ENCODE data around the gene MYO18B. TPM values are rescaled to one million over a fixed set of nuclear protein-coding genes. Genes with fewer than 3 reads are reported as not detected.

The MYO18B gene
- total RNA-seq, 1 experiment from 2014 or later: 0.05 TPM

DNA sequence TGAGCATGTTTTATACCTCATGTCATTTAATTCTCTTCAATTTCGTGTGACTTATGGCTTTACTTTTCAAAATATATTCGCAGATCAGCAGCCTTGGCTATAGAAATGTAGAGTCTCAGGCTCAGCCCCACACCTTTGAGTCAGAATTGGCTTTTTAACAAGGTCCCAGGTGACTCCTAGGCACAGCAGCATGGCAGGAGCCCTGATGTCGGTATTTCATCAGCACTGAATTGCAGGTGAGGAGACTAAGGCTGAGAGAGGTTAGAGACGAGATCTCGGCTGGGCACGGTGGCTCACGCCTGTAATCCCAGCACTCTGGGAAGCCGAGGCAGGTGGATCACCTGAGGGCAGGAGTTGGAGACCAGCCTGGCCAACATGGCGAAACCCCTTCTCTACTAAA is 230.4 kb downstream of the MYO18B start:
- Histone ChIP-seq H3K4me3 (replicated peaks in 1 of 2; ENCODE audit: low read depth in 1 of 2, low read length in 2 of 2) (no peak overlapping the region), H3K4me2 (ENCODE audit: low read length) (no peak overlapping the region), H3K36me3 (ENCODE audit: control insufficient read depth in 1 of 2, insufficient read depth in 2 of 2, low read length in 2 of 2) (no peaks in the 10 kb centered on the region), H3K9me2 (ENCODE audit: insufficient read depth) (no peaks in the 10 kb centered on the region), H3K9me3 (ENCODE audit: control insufficient read depth in 1 of 2, insufficient read depth in 1 of 2, low read depth in 1 of 2, low read length in 2 of 2) (no peaks in the 10 kb centered on the region), H2AFZ (ENCODE audit: low read depth, low read length, poor library complexity, severe bottlenecking) (no peak overlapping the region), H3K27me3 (ENCODE audit: insufficient read depth, low read length) (peaks cover 37% of the 10 kb centered on the region), H3K4me1 (ENCODE audit: control insufficient read depth in 1 of 2, insufficient read depth in 2 of 2, low read length in 2 of 2) (no peaks in the 10 kb centered on the region), H3K9ac (ENCODE audit: low read length) (no peak overlapping the region), H3K79me2 (ENCODE audit: insufficient read depth, low read length) (no peaks in the 10 kb centered on the region), H3K27ac (ENCODE audit: low read depth, low read length) (no peak overlapping the region), H4K20me1 (ENCODE audit: insufficient read depth) (no peaks in the 10 kb centered on the region)
- ATAC-seq (no peak), DNase-seq (ENCODE audit: low read depth, low spot score) (no peak)
- POLR2A ChIA-PET: no interaction called here
- RAD21 ChIA-PET (ENCODE audit: low non-redundant PET in 1 of 2, low total read pairs in 2 of 2, uncharacterized antibody in 2 of 2, unreplicated experiment in 2 of 2): no interaction called here
- CTCF ChIA-PET: no interaction called here
- TF ChIP-seq POLR2AphosphoS5 (IDR thresholded peaks at IDR 0.05; ENCODE audit: low read depth, low read length): no peak
- no peak for TF ChIP-seq EGR1 (IDR thresholded peaks at IDR 0.05; ENCODE audit: low read depth)
- no peak for TF ChIP-seq CTCF (IDR thresholded peaks at IDR 0.05 in 2 of 3, conservative IDR thresholded peaks at IDR 0.05 in 1 of 3; ENCODE audit: borderline replicate concordance in 1 of 3, insufficient read depth in 1 of 3, low read depth in 2 of 3, low read length in 2 of 3)
- no peak for TF ChIP-seq ELF1 (IDR thresholded peaks at IDR 0.05; ENCODE audit: borderline replicate concordance, low read depth)
- no peak for TF ChIP-seq POLR2A (IDR thresholded peaks at IDR 0.05; ENCODE audit: borderline replicate concordance, extremely low read depth, insufficient read depth, insufficient read length)
- no peak for TF ChIP-seq EZH2phosphoT487 (IDR thresholded peaks at IDR 0.05; ENCODE audit: borderline replicate concordance)
- TF ChIP-seq ZBTB33 (IDR thresholded peaks at IDR 0.05; ENCODE audit: extremely low read depth, insufficient replicate concordance, low read length): no peak
- TF ChIP-seq FOSL1 (IDR thresholded peaks at IDR 0.05; ENCODE audit: low read depth): no peak
- TF ChIP-seq CBX3 (IDR thresholded peaks at IDR 0.05; ENCODE audit: low read depth): no peak
- no peak for TF ChIP-seq ATF3 (IDR thresholded peaks at IDR 0.05)
- TF ChIP-seq ZFX (IDR thresholded peaks at IDR 0.05): no peak
- no peak for TF ChIP-seq TCF7L2 (IDR thresholded peaks at IDR 0.05; ENCODE audit: borderline replicate concordance, extremely low read depth, insufficient read depth, insufficient read length)
- TF ChIP-seq SIN3A (IDR thresholded peaks at IDR 0.05; ENCODE audit: low read depth): no peak
- no peak for TF ChIP-seq REST (IDR thresholded peaks at IDR 0.05; ENCODE audit: low read depth)
- no peak for TF ChIP-seq ZNF274 (IDR thresholded peaks at IDR 0.05; ENCODE audit: low read depth, low read length)
- intact Hi-C loops (cut with micrococcal nuclease): loop anchor here (10.0 kb wide), 1 partner anchor 62 kb away; no protein-coding TSS in a partner anchor
- no TSS peak for BruUV-seq (replicated peaks)
